Measurements from ENCODE around the gene CNTN4.
"Not testable (repeated sequence)": the region's sequence is repeated elsewhere in the genome, so short reads cannot be mapped to it uniquely, and the experiment has no call there.

CNTN4 gene

DNA sequence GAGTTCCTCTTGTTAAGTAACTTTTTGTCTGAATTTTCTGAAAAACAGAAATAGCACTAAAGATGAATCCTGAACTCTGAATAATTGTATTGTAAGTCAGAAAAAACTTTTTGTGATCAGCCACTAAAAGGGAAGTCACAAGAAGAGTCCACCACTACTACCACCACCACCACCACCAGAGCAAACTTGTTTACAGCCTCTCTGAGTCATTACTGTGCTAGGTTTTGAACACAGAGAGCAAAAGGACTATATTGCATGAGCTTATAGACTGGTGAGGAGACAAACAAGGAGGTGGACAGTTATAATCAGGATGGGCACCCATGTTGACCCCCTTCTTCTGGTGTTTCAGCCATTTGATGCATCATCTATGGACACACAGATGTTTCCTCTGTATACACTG lies 869.8 kb downstream of the CNTN4 start:
- no peak for DNase-seq (ENCODE audit: low read depth)

GRCh38 chr3:2976212-2976611 lies 877.5 kb downstream of the CNTN4 start:
- DNase-seq (ENCODE audit: low read depth) = no peak

- no peak for DNase-seq (ENCODE audit: low read depth)
Observed at GRCh38 chr3:2976796-2977195, 878.1 kb downstream of the CNTN4 start.

- no peak for DNase-seq (ENCODE audit: low read depth)
Observed at GRCh38 chr3:2978977-2979732, 880.5 kb downstream of the CNTN4 start.

GRCh38 chr3:2984005-2984830 lies 885.6 kb downstream of the CNTN4 start:
- DNase-seq (ENCODE audit: low read depth) = no peak

DNA sequence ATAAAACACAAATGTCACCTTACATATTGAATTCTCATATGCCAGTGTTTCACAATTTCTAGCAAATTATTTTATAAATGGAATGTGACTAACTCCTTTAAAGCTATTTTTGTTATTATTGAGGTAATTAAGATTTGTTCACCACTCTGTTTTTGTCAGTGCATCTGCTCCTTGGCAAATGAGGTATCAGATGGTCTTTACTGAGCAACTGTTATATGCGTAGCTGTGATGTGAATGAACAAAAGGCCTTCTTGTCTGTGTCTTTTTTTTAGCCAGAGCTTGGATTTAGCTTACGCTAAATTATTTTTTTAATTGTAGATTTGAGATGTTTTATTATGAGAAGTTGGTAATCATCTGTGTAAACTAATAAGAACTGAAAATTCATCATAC lies 886.2 kb downstream of the CNTN4 start:
- DNase-seq (ENCODE audit: low read depth) = no peak

DNA sequence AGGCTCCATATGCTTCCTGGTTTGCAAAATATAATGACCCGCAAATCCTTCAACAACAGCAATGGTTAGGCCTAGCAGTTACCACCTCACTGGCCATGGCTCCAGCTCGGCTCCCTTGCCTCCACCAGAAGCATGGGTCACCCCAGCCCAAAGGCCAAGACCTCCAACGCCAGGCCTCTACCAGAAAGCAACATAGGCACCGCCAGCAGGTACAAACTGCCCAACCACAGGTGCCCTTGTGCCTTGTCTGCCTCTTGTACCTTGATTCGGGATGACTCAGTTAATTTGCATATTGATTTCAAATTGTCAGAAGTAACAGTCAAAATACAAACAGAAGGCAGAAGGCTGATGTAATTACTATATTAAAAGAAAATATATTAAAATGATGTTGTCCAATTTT lies 886.8 kb downstream of the CNTN4 start:
- no peak for DNase-seq (ENCODE audit: low read depth)

- no peak for DNase-seq (ENCODE audit: low read depth)
Observed at GRCh38 chr3:2992534-2992933, 893.9 kb downstream of the CNTN4 start.

GRCh38 chr3:2993130-2993529 lies 894.5 kb downstream of the CNTN4 start:
- DNase-seq (ENCODE audit: low read depth) = not testable (repeated sequence)

DNA sequence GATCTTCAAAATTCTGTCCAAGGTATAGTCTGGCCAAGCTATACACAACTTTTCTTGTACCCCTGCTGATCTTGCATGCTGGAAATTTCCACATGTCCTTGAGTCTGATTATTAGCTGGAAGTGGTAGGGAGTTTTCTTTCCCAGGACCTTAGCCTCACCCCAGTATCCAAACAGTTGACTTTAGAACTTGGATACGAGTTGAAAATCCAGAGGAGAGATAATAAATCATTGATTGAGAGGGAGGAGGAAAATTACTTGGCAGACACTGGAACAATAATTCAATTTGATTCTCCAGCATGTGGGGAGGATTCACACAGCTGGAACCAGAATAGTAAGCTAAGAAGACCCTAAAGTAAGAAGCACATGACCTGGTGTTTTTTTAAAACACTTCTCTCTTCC lies 895.1 kb downstream of the CNTN4 start:
- no peak for DNase-seq (ENCODE audit: low read depth)

DNA sequence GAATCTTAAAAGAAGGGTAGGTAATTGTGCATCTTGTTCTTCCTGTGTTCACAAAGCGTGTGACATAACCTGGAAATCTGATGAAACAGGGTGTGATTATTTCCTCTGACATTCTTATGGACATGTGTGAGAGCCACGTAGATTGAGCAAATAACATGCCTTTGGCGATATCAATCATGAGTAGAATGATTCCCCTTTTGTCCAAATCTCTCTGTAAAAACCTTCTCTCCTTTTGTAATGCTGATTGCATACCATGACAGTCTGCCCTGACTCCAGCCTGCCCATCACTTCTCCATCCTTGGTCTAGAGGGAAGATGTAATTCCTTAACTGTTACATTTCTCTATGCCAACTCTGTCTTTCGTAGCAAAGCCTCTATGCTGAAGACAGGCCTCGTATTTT lies 896.5 kb downstream of the CNTN4 start:
- DNase-seq (ENCODE audit: low read depth) = no peak

DNA sequence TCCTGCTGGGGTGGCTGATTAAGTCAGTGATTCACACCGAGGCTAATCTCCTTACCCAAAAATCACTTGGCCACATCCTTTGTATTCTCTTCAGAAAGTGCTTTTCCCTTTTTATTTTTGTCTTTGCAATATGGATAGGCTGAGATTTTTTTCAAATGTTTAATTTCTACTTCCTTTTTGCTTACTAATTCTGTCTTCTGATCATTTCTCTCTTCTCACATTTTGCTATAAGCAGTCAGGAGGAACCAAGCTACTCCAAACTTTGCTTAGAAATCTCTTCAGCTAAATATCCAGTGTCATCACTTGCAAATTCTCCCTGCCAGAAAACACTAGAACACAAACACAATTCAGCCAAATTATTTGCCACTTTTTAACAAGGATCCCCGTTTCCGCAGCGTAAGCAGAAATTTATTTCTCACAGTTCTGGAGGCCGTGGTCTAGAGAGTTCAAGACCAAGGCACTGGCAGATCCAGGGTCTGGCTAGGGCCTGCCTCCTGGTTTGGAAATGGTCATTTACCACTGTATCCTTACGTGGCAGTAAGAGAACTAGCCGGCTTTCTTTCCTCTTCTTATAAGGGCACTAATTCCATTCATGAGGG lies 906.6 kb downstream of the CNTN4 start:
- no peak for DNase-seq (ENCODE audit: low read depth)

DNA sequence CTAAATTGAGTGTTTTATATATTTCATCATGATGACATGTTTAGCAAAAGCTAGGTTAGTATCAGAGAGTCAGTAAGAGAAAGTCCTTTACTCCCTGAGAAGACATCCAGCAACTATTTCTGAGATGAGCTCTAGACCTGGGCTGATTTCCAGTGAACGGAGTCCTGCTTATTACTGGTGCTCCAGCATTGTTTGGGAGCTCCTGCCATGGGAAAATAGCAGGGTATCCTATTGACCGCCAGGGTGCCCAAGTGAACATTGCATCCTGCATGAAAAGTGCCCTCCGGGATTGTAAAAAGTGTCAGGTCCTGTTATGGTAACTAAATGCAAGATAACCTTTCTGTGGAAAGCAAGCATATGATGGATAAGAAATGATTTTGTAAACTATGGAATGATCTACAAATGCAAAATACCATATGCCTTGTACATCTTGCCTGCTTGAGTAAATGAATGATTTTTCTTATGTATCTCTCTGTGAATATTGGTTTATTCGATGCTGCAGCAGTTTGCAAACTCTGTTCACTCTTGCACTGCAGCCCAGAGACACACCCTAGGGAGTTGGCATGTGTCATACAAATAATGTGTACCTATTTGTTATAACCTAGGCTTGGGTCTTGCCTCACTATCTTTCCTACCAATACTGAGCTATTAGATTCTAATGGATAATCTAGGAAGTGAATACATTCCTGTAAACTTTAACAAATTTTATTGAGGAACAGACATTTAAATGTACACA lies 914.8 kb downstream of the CNTN4 start:
- no peak for DNase-seq (ENCODE audit: low read depth)

GRCh38 chr3:3015185-3016089 lies 916.8 kb downstream of the CNTN4 start:
- no peak for DNase-seq (ENCODE audit: low read depth)

GRCh38 chr3:3016226-3016625 lies 917.6 kb downstream of the CNTN4 start:
- no peak for DNase-seq (ENCODE audit: low read depth)

DNA sequence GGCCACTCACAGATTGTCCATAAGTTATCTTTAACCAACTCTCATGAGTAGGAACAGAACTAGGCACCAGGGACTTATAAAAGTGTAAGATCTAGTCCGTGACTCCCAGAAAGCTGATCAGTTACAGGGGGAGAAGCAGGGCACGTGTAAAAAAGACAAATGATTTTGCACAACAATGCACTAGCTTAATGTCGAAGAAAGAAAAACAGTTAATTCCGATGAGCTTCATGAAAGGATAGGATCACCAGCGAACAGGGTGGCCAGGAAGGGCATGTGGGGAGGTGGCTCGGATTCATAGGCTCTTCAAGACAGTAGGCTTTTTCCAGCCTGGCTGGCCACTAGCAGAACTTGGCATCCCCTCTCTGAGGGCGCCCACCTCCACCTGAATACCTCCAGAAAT lies 921.5 kb downstream of the CNTN4 start:
- no peak for DNase-seq (ENCODE audit: low read depth)

- DNase-seq (ENCODE audit: low read depth) = no peak
Observed at GRCh38 chr3:3023111-3023745, 924.6 kb downstream of the CNTN4 start.

DNA sequence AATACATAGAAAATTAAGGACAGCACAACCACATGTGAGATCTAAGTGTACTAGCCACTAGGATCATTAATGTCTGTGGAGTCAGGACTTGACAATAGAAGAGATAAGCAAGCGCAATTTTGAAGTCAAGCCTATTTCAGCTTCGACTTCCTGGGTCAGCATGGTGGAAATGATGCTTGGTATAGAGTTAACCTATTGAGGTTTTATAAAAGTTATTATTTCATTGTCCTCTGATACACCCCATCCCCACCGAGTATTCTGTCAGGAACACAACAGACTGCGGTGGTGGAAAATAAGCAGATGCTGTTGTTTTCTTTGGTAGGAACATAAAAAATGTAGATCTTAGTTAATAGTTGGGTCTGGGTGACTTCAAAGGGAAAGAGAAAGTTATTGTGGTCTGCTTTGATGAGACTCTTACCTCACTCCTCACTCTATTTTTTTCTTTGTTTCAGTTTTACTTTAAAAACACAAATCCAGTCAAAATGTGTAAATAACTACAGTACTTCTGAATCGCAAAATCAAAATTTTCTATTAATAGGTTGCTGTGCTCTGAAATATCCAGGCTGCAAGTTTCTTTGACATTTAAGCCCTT lies 929.4 kb downstream of the CNTN4 start:
- DNase-seq (ENCODE audit: low read depth) = no peak

- DNase-seq (ENCODE audit: low read depth) = no peak
Observed at GRCh38 chr3:3031326-3031725, 932.7 kb downstream of the CNTN4 start.

DNA sequence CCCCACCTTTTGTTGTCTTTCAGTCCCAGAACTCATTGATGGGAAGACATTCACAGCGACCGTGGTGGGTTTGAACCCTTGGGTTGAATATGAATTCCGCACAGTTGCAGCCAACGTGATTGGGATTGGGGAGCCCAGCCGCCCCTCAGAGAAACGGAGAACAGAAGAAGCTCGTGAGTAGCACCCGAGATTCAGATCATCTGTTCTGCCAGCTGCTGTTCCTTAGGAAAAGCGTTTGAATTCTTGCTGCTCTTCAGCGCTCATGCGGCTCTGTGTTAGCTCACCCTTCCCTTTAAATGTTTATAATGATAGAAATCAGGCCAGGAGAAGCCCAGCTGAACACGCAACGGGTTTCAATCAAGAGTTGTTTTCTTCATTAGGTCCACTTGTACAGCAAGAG lies 938.5 kb downstream of the CNTN4 start:
- DNase-seq (ENCODE audit: low read depth) = no peak

All from stimulated activated CD8-positive, alpha-beta memory T cell treated with anti-CD3 and anti-CD28 coated beads, Interleukin-12 subunit alpha, Interleukin-12 subunit beta, amount 100 ng/mL, for 1 hour (primary cell).